Measurements from ENCODE around the gene USP6.
A peak's percentile ranks its signal among the peaks of the same experiment; 100 is the strongest.
"Not testable (repeated sequence)": the region's sequence is repeated elsewhere in the genome, so short reads cannot be mapped to it uniquely, and the experiment has no call there.

USP6 gene

GRCh38 chr17:5111402-5112204, 4.2 kb upstream of the USP6 start, which contains the start of gene ZNF232:
TSS of gene ZNF232 (minus strand) at chr17:5111878. CDS start at chr17:5111822, 56 bp downstream.
- Mint-ChIP-seq H3K9me3 (ENCODE audit: low read depth) (no peaks in the 10 kb centered on the region), H3K4me3 (peak within 1 kb of the TSS; percentile 97), H3K36me3 (peaks cover 17% of the 10 kb centered on the region), H3K27me3 (peaks cover 2% of the 10 kb centered on the region), H3K4me1 (ENCODE audit: low read depth) (peaks cover 40% of the 10 kb centered on the region), H3K27ac (peak within 1 kb of the TSS; percentile 72)

DNA sequence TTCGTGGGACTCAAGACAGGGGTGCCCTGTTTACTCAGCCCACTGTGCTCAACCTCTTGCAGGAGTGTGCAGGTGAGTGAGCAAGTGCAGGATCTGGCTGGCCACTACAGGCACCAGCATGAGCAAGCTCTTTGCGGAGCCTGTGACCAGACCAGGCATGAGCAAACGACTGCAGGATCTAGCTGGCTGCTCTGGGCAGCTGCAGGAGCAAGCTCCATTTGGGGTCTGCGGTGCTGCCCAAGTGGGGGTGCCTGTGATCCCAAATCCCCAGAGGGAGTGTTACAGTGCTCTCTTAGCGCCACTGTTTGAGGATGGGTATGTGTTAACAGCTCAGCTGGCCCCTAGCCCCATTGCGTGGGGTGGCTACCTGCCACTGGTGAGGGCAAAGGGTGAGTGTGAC, 2.4 kb downstream of the USP6 start:
- H3K4me3 Mint-ChIP-seq = no peak overlapping the region
- peaks cover 12% of the 10 kb centered on the region for H3K4me1 Mint-ChIP-seq (ENCODE audit: low read depth)
- peaks cover 10% of the 10 kb centered on the region for H3K36me3 Mint-ChIP-seq
- no peak overlapping the region for H3K27ac Mint-ChIP-seq
- no peaks in the 10 kb centered on the region for H3K9me3 Mint-ChIP-seq (ENCODE audit: low read depth)
- peaks cover 8% of the 10 kb centered on the region for H3K27me3 Mint-ChIP-seq

GRCh38 chr17:5120036-5120435, 4.2 kb downstream of the USP6 start:
- Mint-ChIP-seq H3K27me3 (peaks cover 14% of the 10 kb centered on the region), H3K4me3 (no peak overlapping the region), H3K36me3 (peaks cover 5% of the 10 kb centered on the region)

DNA sequence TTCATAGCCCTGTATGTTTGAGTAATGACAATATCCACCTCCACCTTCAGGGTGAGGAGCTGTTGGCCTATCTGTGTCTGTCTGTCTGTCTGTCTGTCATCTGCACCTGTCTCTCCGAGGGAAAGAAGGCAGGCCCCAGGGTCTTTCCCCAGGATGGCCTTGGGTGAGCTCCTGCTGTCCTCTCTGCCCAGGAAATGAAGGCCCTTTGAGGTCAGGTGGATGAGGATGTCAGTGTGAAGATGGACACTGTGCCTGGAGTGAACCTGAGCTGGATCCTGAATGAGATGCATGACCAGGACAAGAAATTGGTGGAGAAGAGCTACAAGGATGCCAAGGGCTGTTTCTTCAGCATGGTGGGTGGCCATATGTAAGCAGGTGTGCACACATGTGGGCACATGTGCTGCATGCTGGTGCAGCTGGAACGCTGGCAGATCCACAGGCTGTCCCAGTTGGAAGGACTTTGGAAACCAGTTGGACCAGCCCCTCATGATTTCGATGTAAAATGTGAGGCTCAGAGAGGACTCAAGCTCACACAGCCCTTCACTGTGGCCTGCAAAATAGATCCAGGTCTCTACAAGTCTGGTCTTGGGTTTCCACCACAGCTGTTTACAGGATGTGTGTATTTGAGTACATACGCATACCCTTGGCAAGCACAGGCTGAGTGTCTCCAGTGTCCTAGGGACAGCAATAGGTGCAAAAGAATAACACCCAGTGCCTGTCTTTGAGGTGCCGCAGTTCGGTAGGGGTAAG, 4.8 kb downstream of the USP6 start:
- peaks cover 14% of the 10 kb centered on the region for H3K27me3 Mint-ChIP-seq
- not testable (repeated sequence) for H3K4me3 Mint-ChIP-seq; H3K4me1 Mint-ChIP-seq (ENCODE audit: low read depth); H3K27ac Mint-ChIP-seq; H3K36me3 Mint-ChIP-seq; H3K9me3 Mint-ChIP-seq (ENCODE audit: low read depth)

More at GRCh38 chr17:5120036-5120435, 4.2 kb downstream of the USP6 start:
- Mint-ChIP-seq H3K4me1 (ENCODE audit: low read depth) (peaks cover 12% of the 10 kb centered on the region), H3K9me3 (ENCODE audit: low read depth) (no peaks in the 10 kb centered on the region), H3K27ac (no peak overlapping the region)

DNA sequence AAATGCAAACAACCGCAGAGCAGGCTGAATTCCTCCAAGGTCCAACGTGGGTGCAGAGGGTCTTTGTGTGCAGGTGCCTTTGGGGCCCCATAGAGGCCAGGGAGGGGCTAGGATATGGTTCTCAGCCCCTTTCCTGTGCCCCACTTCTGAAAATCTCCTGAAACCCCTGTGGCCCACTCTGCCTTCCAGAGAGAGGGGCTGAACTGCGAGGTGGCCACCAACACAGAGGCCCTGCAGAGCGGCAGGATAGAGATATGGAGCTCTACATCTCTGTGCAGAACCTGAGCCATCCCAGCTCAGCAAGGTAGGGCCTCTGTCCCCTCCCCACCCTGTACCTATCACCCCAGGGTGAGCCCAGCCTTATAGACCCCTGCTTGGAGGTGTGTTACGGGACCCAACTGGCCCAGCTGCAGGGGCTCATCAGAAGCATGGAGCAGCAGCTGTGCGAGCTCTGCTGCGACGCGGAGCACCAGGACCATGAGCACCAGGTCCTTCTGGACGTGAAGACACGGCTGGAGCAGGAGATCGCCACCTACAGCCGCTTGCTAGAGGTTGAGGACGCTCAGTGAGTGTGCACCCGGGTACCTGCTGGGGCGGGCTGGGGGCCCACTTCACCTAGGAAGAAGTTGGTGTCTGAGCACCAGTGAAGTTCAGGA, 5.5 kb downstream of the USP6 start:
- H3K4me3 Mint-ChIP-seq = peak overlapping the region; percentile 60
- peaks cover 9% of the 10 kb centered on the region for H3K4me1 Mint-ChIP-seq (ENCODE audit: low read depth)
- H3K36me3 Mint-ChIP-seq = peaks cover 5% of the 10 kb centered on the region
- no peak overlapping the region for H3K27ac Mint-ChIP-seq
- peaks cover 14% of the 10 kb centered on the region for H3K27me3 Mint-ChIP-seq
- H3K9me3 Mint-ChIP-seq (ENCODE audit: low read depth) = no peaks in the 10 kb centered on the region

DNA sequence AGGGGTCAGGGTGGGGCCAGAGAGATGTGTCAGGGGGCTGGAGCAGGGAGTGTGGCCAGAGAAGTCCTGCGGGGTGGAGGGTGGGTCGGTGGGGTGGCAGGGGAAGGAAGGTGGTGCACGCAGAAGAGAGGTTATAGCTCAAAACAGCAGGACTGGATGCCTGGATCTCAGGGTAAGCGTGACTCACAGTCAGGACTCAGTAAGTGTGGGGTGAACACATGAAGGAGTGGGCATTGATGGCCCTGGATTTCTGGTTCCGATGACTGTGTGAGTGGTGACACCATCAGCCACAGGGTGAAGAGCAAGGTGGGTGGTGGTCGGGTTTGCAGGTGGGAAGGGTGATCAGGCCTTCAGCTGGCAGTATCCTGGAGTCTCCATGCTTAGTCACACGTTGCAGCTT, 6.2 kb downstream of the USP6 start:
- H3K27ac Mint-ChIP-seq; H3K4me1 Mint-ChIP-seq (ENCODE audit: low read depth); H3K36me3 Mint-ChIP-seq; H3K9me3 Mint-ChIP-seq (ENCODE audit: low read depth); H3K4me3 Mint-ChIP-seq: not testable (repeated sequence)
- H3K27me3 Mint-ChIP-seq = peaks cover 11% of the 10 kb centered on the region

GRCh38 chr17:5122586-5123342, 6.9 kb downstream of the USP6 start:
- Mint-ChIP-seq H3K36me3 (peaks cover 5% of the 10 kb centered on the region), H3K4me1 (ENCODE audit: low read depth) (peaks cover 2% of the 10 kb centered on the region), H3K27me3 (peaks cover 15% of the 10 kb centered on the region), H3K27ac (no peak overlapping the region), H3K9me3 (ENCODE audit: low read depth) (no peaks in the 10 kb centered on the region), H3K4me3 (no peak overlapping the region)

DNA sequence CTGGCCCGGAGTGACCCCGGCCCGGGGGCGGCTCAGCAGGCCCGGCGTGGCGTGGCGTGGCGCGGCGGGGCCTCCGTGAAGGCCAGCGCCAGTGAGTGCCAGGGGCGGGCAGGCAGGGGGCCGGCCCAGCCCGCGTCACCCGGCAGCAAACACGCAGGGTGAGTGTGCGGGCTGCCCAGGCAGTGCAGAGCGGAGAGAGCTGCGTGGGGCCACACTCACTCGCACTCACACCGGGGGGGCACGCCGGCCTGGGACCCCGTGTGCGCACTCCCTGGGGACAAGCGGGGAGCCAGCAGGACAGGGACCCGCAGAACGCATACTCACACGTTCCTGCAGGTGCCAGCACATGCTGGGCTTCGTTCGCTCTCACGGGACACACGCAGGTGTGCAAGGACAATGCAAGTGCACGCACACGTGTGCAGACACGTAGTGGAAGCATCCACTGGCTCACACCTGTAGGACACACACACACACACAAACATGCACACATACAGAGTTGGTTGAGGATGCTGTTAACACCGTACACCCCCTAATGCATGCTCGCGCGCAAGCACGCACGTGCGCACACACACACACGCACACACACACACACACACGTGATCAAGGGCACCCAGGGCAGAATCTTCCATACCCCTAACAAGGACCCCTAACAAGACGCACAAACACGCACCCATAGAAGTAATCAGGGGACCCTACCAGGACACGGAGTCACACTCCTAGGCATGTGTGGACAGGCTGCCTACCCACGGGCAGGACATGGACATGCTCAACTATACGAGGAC, 7.7 kb downstream of the USP6 start:
- H3K9me3 Mint-ChIP-seq (ENCODE audit: low read depth) = no peaks in the 10 kb centered on the region
- no peak overlapping the region for H3K4me3 Mint-ChIP-seq
- peaks cover 5% of the 10 kb centered on the region for H3K36me3 Mint-ChIP-seq
- peaks cover 2% of the 10 kb centered on the region for H3K4me1 Mint-ChIP-seq (ENCODE audit: low read depth)
- H3K27me3 Mint-ChIP-seq = peaks cover 15% of the 10 kb centered on the region
- no peak overlapping the region for H3K27ac Mint-ChIP-seq

- not testable (repeated sequence) for H3K4me3 Mint-ChIP-seq; H3K9me3 Mint-ChIP-seq (ENCODE audit: low read depth)
- peaks cover 15% of the 10 kb centered on the region for H3K27me3 Mint-ChIP-seq
Observed at GRCh38 chr17:5124125-5124760, 8.4 kb downstream of the USP6 start.

GRCh38 chr17:5124896-5125295, 9.1 kb downstream of the USP6 start:
- not testable (repeated sequence) for H3K9me3 Mint-ChIP-seq (ENCODE audit: low read depth); H3K4me3 Mint-ChIP-seq; H3K27ac Mint-ChIP-seq; H3K4me1 Mint-ChIP-seq (ENCODE audit: low read depth); H3K36me3 Mint-ChIP-seq
- peaks cover 15% of the 10 kb centered on the region for H3K27me3 Mint-ChIP-seq

More at GRCh38 chr17:5124125-5124760, 8.4 kb downstream of the USP6 start:
- H3K4me1 Mint-ChIP-seq (ENCODE audit: low read depth); H3K36me3 Mint-ChIP-seq; H3K27ac Mint-ChIP-seq: not testable (repeated sequence)

DNA sequence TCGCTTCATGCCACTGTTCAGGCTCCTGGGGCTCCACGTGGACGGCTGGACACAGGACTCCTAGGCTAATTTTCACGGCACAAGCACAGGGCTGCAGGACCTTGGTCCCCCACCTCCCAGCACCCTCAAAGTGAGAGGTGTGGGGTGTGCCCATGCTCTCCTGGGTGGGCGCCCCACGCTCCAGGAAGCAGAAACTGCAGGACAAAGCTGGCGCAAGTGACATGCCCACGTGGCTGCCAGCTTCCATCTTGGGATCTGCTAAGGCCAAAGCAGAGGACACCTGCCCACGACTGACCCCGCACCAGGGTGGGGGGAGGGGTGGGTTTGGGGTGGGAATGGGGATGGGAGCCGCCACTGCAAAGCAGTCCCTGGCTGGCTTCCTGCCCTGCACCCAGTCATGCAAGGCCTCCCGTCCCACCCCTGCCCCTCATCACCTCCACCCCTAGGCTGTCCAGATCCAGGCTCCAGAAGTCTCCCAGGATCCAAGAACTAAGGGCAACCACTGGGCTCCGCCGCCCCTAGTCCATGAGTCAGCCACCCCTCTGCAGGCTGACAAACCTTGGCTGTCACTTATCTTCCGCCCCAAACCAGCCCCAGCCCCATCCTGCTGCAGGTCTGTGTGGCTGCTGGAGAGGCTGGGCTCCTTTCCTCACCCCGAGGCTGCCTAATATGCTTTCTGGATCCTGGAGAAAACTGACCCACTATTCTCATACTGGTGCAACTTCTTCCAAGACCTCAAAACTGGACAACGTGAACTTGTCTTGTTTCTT, 11.1 kb downstream of the USP6 start:
- Mint-ChIP-seq H3K9me3 (ENCODE audit: low read depth) (no peaks in the 10 kb centered on the region), H3K27me3 (peaks cover 11% of the 10 kb centered on the region), H3K4me3 (no peak overlapping the region), H3K36me3 (no peaks in the 10 kb centered on the region), H3K27ac (no peak overlapping the region), H3K4me1 (ENCODE audit: low read depth) (peaks cover 2% of the 10 kb centered on the region)

DNA sequence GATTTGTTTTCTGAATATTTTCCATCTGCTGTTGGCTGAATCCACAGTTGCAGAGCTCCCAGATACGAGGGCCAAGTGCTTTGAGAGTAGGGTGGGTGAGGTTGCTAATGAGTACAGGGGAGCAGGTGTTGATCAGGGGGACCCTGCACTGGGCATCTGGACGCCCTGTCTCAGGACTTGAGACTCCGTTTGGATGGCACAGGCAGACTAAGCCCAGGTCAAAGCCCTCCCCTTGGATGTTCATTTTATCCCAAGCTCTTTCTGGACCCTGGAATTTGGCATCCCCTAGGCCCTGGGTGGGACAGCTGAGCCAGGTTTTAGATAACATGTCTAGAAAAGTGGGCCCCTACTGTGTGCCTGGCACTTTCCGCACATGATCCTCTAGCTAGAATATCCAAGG, 12.1 kb downstream of the USP6 start:
- Mint-ChIP-seq H3K4me1 (ENCODE audit: low read depth) (peaks cover 2% of the 10 kb centered on the region), H3K27me3 (peaks cover 11% of the 10 kb centered on the region), H3K9me3 (ENCODE audit: low read depth) (no peaks in the 10 kb centered on the region), H3K27ac (no peak overlapping the region), H3K4me3 (no peak overlapping the region), H3K36me3 (no peaks in the 10 kb centered on the region)

DNA sequence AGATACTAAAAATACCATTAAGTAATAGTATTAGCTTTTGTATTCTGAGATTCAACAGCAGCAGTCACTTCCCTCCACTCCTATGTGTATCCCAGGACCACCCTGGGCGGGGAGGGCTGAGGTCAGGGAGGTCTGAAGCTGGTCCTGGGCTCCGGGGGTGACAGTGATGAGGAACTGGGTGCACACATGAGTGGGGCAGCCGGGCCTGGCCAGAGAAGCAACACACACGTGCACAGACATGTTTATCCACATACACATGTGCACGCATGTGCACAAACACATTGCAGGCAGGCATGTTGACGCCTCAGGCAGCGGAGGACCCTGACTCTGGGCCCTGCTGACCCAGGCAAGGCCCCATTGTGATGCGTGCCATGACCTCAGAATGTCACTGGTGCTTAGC, 12.6 kb downstream of the USP6 start:
- peaks cover 11% of the 10 kb centered on the region for H3K27me3 Mint-ChIP-seq
- not testable (repeated sequence) for H3K36me3 Mint-ChIP-seq; H3K27ac Mint-ChIP-seq; H3K4me3 Mint-ChIP-seq; H3K9me3 Mint-ChIP-seq (ENCODE audit: low read depth); H3K4me1 Mint-ChIP-seq (ENCODE audit: low read depth)
